SK-N-SH treated with all-trans-retinoic acid at 6 μM for 48 hours (cell line): ENCODE measurements around the gene CYP26C1.
"Not testable (repeated sequence)": the region's sequence is repeated elsewhere in the genome, so short reads cannot be mapped to it uniquely, and the experiment has no call there.

ENCODE experiments used
- ATAC-seq: fragments of 200-7000 bp; cut with Tn5 transposase; 3 replicates; pipeline ENCODE4 v1.9.1; 2020; ENCODE audit warnings: mild to moderate bottlenecking, moderate library complexity
- ARNTL ChIP-seq: fragments of 450-650 bp; formaldehyde crosslinking; IDR thresholded peaks from 2 replicates; pipeline ENCODE4 v1.5.0; 2020; ENCODE audit warnings: low read depth, mild to moderate bottlenecking, moderate library complexity, borderline replicate concordance
- BACH2 ChIP-seq: fragments of 250-450 bp; sonication (Bioruptor Pico); IDR thresholded peaks from 2 replicates; pipeline ENCODE4 v1.9.0; 2021; ENCODE audit warnings: mild to moderate bottlenecking, borderline replicate concordance
- CSDC2 ChIP-seq: fragments of 250-450 bp; sonication (Bioruptor Pico); IDR thresholded peaks from 2 replicates; pipeline ENCODE4 v1.5.0; 2020; ENCODE audit warnings: mild to moderate bottlenecking, moderate library complexity
- ESRRG ChIP-seq: fragments of 250-450 bp; sonication (Bioruptor Pico); IDR thresholded peaks from 2 replicates; pipeline ENCODE4 v1.6.1; 2021; ENCODE audit warnings: mild to moderate bottlenecking
- GLIS3 ChIP-seq: fragments of 250-450 bp; sonication (Bioruptor Pico); IDR thresholded peaks from 2 replicates; pipeline ENCODE4 v1.5.0; 2020; ENCODE audit warnings: mild to moderate bottlenecking, moderate library complexity
- PPARA ChIP-seq: fragments of 250-450 bp; sonication (Bioruptor Pico); IDR thresholded peaks from 2 replicates; pipeline ENCODE4 v1.5.0; 2020; ENCODE audit warnings: mild to moderate bottlenecking, borderline replicate concordance
- RARB ChIP-seq: fragments of 250-450 bp; sonication (Bioruptor Pico); IDR thresholded peaks from 2 replicates; pipeline ENCODE4 v1.8.0; 2021; ENCODE audit warnings: mild to moderate bottlenecking, moderate library complexity
- TCF4 ChIP-seq: fragments of 250-450 bp; sonication (Bioruptor Pico); IDR thresholded peaks from 2 replicates; pipeline ENCODE4 v1.8.0; 2021; ENCODE audit warnings: mild to moderate bottlenecking, moderate library complexity, borderline replicate concordance
- TOX ChIP-seq: fragments of 250-450 bp; sonication (Bioruptor Pico); IDR thresholded peaks from 2 replicates; pipeline ENCODE4 v1.8.0; 2021; ENCODE audit warnings: mild to moderate bottlenecking, moderate library complexity, borderline replicate concordance
- ZC3H10 ChIP-seq: fragments of 250-450 bp; sonication (Bioruptor Pico); IDR thresholded peaks from 2 replicates; pipeline ENCODE4 v1.5.1; 2021; ENCODE audit warnings: mild to moderate bottlenecking, moderate library complexity
- ZFP3 ChIP-seq: fragments of 250-450 bp; sonication (Bioruptor Pico); IDR thresholded peaks from 2 replicates; pipeline ENCODE4 v1.5.0; 2020; ENCODE audit warnings: mild to moderate bottlenecking, moderate library complexity
- ZNF70 ChIP-seq: fragments of 450-650 bp; formaldehyde crosslinking; IDR thresholded peaks from 2 replicates; pipeline ENCODE4 v1.5.0; 2020; ENCODE audit warnings: mild to moderate bottlenecking, moderate library complexity
- ZNF8 ChIP-seq: fragments of 450-650 bp; formaldehyde crosslinking; IDR thresholded peaks from 2 replicates; pipeline ENCODE4 v1.5.0; 2020; ENCODE audit warnings: mild to moderate bottlenecking, moderate library complexity
- TF ChIP-seq, protein P1 (sequence below): fragments of 250-450 bp; sonication (Bioruptor Pico); IDR thresholded peaks from 2 replicates; pipeline ENCODE4 v1.8.0; 2021; ENCODE audit warnings: low read depth, mild to moderate bottlenecking, moderate library complexity, borderline replicate concordance
- TF ChIP-seq, protein P2 (sequence below): fragments of 250-450 bp; sonication (Bioruptor Pico); IDR thresholded peaks from 2 replicates; pipeline ENCODE4 v1.8.0; 2020; ENCODE audit warnings: mild to moderate bottlenecking, moderate library complexity, borderline replicate concordance
- TF ChIP-seq, protein P3 (sequence below): fragments of 250-450 bp; sonication (Bioruptor Pico); IDR thresholded peaks from 2 replicates; pipeline ENCODE4 v1.5.1; 2021; ENCODE audit warnings: mild to moderate bottlenecking, moderate library complexity
- TF ChIP-seq, protein P4 (sequence below): fragments of 250-450 bp; sonication (Bioruptor Pico); IDR thresholded peaks from 2 replicates; pipeline ENCODE4 v1.5.1; 2020; ENCODE audit warnings: low read depth, mild to moderate bottlenecking, moderate library complexity

CYP26C1 gene

DNA sequence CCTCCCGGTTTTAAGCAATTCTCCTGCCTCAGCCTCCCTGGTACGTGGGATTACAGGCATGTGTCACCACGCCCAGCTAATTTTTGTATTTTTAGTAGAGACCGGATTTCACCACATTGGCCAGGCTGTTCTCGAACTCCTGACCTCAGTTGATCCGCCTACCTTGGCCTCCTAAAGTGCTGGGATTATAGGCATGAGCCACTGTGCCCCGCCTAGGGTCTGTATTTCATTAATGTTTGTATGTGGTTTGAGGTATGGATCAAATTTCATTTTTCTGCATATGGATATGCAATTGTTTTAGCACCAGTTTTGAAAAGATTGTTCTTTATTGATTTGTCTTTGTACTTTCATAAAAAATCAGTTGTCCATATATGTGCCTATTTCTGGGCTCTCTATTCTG is 39.1 kb downstream of the CYP26C1 start:
- no peak for ATAC-seq
- no peak for TF ChIP-seq ZNF70 (CRISPR knock-in tag)
- TF ChIP-seq GLIS3 (CRISPR knock-in tag), result no peak
- TF ChIP-seq, all 23 proteins: peak for 0

DNA sequence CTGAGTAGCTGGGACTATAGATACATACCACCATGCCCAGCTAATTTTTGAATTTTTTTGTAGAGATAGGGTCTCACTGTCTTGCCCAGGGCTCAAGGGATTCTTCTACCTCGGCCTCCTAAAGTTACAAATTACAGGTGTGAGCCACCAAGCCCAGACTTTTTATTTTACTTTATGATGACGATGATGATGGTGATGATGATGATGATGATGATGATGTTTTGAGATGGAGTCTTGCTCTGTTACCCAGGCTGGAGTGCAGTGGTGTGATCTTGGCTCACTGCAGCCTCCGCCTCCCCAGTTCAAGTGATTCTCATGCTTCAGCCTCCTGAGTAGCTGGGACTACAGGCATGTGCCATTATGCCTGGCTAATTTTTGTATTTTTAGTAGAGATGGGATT is 40.5 kb downstream of the CYP26C1 start:
- ATAC-seq, result not testable (repeated sequence)

DNA sequence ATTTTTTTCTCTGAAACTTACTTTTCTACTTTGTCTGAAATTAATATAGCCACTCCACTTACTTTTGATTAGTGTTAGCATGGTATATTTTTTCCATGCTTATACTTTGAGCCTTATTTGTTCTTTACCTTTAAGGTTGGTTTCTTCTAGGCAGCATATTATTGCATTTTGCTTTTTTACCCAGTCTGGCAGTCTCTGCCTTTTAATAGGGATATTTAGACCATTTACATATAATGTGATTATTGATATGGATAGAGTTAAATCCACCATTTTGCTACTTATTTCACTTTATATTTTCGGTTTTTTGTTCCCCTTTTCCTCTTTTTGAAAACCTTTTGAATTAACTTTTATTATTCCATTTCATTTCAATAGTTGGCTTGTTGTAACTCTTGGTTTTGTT is 43.4 kb downstream of the CYP26C1 start:
- no peak for ATAC-seq
- TF ChIP-seq ZFP3 (CRISPR knock-in tag) (no peak), GLIS3 (CRISPR knock-in tag) (no peak), BACH2 (CRISPR knock-in tag) (no peak), ZC3H10 (no peak), TOX (no peak), ESRRG (CRISPR knock-in tag) (no peak), ZNF70 (CRISPR knock-in tag) (no peak), CSDC2 (CRISPR knock-in tag) (no peak), RARB (no peak), TCF4 (CRISPR knock-in tag) (no peak), PPARA (no peak)
- TF ChIP-seq, protein P1, sequence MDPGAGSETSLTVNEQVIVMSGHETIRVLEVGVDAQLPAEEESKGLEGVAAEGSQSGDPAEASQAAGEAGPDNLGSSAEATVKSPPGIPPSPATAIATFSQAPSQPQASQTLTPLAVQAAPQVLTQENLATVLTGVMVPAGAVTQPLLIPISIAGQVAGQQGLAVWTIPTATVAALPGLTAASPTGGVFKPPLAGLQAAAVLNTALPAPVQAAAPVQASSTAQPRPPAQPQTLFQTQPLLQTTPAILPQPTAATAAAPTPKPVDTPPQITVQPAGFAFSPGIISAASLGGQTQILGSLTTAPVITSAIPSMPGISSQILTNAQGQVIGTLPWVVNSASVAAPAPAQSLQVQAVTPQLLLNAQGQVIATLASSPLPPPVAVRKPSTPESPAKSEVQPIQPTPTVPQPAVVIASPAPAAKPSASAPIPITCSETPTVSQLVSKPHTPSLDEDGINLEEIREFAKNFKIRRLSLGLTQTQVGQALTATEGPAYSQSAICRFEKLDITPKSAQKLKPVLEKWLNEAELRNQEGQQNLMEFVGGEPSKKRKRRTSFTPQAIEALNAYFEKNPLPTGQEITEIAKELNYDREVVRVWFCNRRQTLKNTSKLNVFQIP (CRISPR knock-in tag), result no peak
- TF ChIP-seq, protein P2, sequence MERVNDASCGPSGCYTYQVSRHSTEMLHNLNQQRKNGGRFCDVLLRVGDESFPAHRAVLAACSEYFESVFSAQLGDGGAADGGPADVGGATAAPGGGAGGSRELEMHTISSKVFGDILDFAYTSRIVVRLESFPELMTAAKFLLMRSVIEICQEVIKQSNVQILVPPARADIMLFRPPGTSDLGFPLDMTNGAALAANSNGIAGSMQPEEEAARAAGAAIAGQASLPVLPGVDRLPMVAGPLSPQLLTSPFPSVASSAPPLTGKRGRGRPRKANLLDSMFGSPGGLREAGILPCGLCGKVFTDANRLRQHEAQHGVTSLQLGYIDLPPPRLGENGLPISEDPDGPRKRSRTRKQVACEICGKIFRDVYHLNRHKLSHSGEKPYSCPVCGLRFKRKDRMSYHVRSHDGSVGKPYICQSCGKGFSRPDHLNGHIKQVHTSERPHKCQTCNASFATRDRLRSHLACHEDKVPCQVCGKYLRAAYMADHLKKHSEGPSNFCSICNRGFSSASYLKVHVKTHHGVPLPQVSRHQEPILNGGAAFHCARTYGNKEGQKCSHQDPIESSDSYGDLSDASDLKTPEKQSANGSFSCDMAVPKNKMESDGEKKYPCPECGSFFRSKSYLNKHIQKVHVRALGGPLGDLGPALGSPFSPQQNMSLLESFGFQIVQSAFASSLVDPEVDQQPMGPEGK, result no peak
- TF ChIP-seq, protein P3, sequence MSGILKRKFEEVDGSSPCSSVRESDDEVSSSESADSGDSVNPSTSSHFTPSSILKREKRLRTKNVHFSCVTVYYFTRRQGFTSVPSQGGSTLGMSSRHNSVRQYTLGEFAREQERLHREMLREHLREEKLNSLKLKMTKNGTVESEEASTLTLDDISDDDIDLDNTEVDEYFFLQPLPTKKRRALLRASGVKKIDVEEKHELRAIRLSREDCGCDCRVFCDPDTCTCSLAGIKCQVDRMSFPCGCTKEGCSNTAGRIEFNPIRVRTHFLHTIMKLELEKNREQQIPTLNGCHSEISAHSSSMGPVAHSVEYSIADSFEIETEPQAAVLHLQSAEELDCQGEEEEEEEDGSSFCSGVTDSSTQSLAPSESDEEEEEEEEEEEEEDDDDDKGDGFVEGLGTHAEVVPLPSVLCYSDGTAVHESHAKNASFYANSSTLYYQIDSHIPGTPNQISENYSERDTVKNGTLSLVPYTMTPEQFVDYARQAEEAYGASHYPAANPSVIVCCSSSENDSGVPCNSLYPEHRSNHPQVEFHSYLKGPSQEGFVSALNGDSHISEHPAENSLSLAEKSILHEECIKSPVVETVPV (CRISPR knock-in tag), result no peak
- TF ChIP-seq, all 23 proteins: peak for 0

DNA sequence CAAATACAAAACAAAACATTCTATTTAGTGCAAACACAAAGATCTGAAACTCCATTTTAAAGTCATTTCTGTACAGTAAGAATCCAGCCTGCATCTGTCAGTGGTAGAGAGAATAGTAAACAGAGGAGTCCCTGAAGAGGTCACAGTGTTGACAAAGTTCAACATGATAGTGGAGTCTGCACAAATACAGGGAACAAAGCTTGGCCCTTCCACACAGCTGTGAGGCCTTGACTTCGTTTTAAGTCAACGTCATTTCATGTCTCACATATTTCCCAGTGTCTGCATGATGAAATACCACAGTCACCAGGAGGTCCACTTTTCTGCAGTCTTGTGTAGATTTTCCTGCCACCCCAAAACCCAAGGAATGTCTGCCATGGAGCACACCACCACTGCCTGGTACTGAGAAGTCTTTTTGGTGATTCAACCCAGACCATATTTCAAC is 46.1 kb downstream of the CYP26C1 start:
- ATAC-seq, result no peak
- no peak for TF ChIP-seq PPARA
- TF ChIP-seq, protein P2, result no peak
- TF ChIP-seq ZNF8 (CRISPR knock-in tag), result no peak
- no peak for TF ChIP-seq BACH2 (CRISPR knock-in tag)
- TF ChIP-seq, protein P3 (CRISPR knock-in tag), result no peak
- TF ChIP-seq ARNTL, result no peak
- no peak for TF ChIP-seq GLIS3 (CRISPR knock-in tag)
- TF ChIP-seq, protein P4, sequence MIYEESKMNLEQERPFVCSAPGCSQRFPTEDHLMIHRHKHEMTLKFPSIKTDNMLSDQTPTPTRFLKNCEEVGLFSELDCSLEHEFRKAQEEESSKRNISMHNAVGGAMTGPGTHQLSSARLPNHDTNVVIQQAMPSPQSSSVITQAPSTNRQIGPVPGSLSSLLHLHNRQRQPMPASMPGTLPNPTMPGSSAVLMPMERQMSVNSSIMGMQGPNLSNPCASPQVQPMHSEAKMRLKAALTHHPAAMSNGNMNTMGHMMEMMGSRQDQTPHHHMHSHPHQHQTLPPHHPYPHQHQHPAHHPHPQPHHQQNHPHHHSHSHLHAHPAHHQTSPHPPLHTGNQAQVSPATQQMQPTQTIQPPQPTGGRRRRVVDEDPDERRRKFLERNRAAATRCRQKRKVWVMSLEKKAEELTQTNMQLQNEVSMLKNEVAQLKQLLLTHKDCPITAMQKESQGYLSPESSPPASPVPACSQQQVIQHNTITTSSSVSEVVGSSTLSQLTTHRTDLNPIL, result no peak
- TF ChIP-seq, protein P1 (CRISPR knock-in tag), result no peak
- no peak for TF ChIP-seq RARB
